ENCODE data around the gene PANK1. TPM values are rescaled to one million over a fixed set of nuclear protein-coding genes. Genes with fewer than 3 reads are reported as not detected.

PANK1 gene
- total RNA-seq, 1 donor from 2014 or later = 8.2 TPM

DNA sequence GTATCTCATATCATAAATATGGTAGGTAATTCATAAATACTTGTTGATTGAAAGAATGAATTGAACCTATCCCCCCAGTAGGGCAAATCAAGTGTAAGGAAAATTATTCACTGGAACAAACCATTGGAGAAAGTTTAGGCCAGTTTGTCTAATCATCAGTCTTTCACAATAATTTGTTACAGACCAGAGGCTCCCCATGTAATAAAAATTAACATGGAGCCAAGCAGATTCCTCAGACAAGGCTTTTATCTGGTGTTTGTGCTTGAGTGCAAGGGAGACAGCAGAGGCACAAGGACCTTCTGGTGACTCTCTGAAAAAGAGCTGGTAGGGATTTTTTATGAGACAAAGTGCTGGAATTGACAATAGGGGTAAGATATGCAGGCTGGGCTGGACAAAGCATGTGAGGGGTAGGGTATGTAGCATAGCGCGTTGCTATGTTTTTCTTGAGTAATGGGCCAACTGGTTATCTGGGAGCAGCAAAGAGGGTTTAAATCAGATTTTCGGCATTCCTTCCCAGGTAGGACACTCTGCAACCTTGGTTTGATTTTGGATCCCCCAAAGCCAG lies 7.8 kb upstream of the PANK1 start:
- TF ChIP-seq, protein P1, sequence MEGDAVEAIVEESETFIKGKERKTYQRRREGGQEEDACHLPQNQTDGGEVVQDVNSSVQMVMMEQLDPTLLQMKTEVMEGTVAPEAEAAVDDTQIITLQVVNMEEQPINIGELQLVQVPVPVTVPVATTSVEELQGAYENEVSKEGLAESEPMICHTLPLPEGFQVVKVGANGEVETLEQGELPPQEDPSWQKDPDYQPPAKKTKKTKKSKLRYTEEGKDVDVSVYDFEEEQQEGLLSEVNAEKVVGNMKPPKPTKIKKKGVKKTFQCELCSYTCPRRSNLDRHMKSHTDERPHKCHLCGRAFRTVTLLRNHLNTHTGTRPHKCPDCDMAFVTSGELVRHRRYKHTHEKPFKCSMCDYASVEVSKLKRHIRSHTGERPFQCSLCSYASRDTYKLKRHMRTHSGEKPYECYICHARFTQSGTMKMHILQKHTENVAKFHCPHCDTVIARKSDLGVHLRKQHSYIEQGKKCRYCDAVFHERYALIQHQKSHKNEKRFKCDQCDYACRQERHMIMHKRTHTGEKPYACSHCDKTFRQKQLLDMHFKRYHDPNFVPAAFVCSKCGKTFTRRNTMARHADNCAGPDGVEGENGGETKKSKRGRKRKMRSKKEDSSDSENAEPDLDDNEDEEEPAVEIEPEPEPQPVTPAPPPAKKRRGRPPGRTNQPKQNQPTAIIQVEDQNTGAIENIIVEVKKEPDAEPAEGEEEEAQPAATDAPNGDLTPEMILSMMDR (IDR thresholded peaks at IDR 0.05) = no peak
- intact Hi-C loops (cut with DNase I) = no loop called here
- H3K36me3 ChIP-seq = no peaks in the 10 kb centered on the region
- H3K4me1 ChIP-seq = no peaks in the 10 kb centered on the region
- ATAC-seq (no peak), DNase-seq (no peak)
- H3K27me3 ChIP-seq (ENCODE audit: low read depth) = no peaks in the 10 kb centered on the region
- no peaks in the 10 kb centered on the region for H3K9me3 ChIP-seq
- no peak overlapping the region for H3K4me3 ChIP-seq
- H3K27ac ChIP-seq = no peak overlapping the region

GRCh38 chr10:89651916-89652573 lies 7.0 kb upstream of the PANK1 start:
- no peak overlapping the region for H3K4me3 ChIP-seq
- TF ChIP-seq, protein P1 (IDR thresholded peaks at IDR 0.05) = no peak
- ATAC-seq (no peak), DNase-seq (no peak)
- no peaks in the 10 kb centered on the region for H3K9me3 ChIP-seq
- no peaks in the 10 kb centered on the region for H3K4me1 ChIP-seq
- H3K27ac ChIP-seq = no peak overlapping the region
- intact Hi-C loops (cut with DNase I) = no loop called here
- no peaks in the 10 kb centered on the region for H3K27me3 ChIP-seq (ENCODE audit: low read depth)
- H3K36me3 ChIP-seq = no peaks in the 10 kb centered on the region

DNA sequence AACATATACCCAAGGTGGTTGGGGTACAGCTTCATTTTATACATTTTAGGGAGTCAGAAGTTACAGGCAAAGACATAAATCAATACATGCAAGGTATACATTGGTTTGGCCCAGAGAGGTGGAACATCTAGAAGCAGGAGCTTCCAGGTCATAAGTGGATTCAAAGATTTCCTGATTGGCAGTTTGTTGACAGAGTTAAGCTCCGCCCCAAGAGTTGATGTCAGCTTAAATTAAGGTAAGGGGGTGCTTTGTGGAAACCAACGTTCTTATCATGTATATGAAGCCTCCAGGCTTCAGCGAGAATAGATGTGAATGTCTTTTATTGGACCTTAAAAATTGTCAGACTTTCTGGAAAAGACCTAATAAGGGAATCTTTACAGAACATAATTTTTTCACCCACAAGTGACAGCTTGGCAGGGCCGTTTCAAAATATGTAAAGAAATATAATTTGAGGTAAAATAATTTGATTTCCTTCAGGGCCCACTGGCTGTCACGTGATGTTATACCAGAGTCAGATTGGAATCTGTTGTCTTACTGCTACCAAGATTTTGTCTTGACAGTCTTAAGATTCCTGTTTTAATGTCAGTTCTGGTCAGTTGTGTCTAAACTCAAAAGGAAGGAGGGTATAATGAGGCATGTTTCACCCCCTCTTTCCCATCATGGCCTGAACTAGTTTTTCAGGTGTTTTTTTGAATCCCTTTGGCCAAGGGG lies 6.3 kb upstream of the PANK1 start:
- Histone ChIP-seq H3K27me3 (ENCODE audit: low read depth) (no peaks in the 10 kb centered on the region), H3K9me3 (no peaks in the 10 kb centered on the region), H3K27ac (no peak overlapping the region), H3K36me3 (no peaks in the 10 kb centered on the region), H3K4me1 (no peaks in the 10 kb centered on the region), H3K4me3 (no peak overlapping the region)
- TF ChIP-seq, protein P1 (IDR thresholded peaks at IDR 0.05) = no peak
- ATAC-seq = no peak
- intact Hi-C loops (cut with DNase I) = no loop called here
- no peak for DNase-seq

GRCh38 chr10:89649051-89649450 lies 4.0 kb upstream of the PANK1 start:
- no peak for ATAC-seq
- intact Hi-C loops (cut with DNase I) = no loop called here
- Histone ChIP-seq H3K27me3 (ENCODE audit: low read depth) (no peaks in the 10 kb centered on the region), H3K9me3 (no peaks in the 10 kb centered on the region), H3K4me1 (peaks cover 11% of the 10 kb centered on the region), H3K4me3 (no peak overlapping the region), H3K27ac (no peak overlapping the region), H3K36me3 (no peaks in the 10 kb centered on the region)
- no peak for DNase-seq
- TF ChIP-seq, protein P1 (IDR thresholded peaks at IDR 0.05) = no peak

DNA sequence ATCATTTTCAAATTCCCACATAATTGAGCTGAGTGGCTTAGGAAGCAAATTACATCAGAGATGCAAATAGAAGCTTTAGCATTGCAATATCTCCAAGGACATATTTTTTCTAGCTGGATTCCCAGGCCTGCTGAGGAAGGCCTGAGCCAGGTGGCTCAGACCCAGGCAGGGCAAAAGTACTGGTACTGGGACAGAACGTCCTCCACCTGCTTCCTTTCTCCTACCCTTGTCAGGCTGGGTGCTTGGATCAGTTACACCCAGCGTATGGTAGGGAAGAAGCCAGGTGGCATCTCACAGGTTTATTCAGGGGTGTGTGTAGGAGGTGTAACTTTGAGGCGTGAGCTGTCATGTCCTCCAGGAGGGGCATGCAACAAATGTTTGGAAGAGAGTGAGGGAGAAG lies 3.0 kb upstream of the PANK1 start:
- intact Hi-C loops (cut with DNase I) = no loop called here
- Histone ChIP-seq H3K4me1 (peaks cover 16% of the 10 kb centered on the region), H3K27ac (no peak overlapping the region), H3K4me3 (no peak overlapping the region), H3K27me3 (ENCODE audit: low read depth) (no peaks in the 10 kb centered on the region), H3K36me3 (no peaks in the 10 kb centered on the region), H3K9me3 (no peaks in the 10 kb centered on the region)
- TF ChIP-seq, protein P1 (IDR thresholded peaks at IDR 0.05) = no peak
- no peak for DNase-seq
- no peak for ATAC-seq

All from lower lobe of right lung (tissue), 2 donors.